IPS-NIHi7 (cell line): ENCODE data around the gene OTUD3.
"Not testable (repeated sequence)": the region's sequence is repeated elsewhere in the genome, so short reads cannot be mapped to it uniquely, and the experiment has no call there.

Experiments
- DNase-seq: peaks from one replicate; pipeline ENCODE4 v3.0.0; 2012; ENCODE audit warnings: mixed read lengths; ENCODE audit errors: extremely low spot score

OTUD3 gene, protein sequence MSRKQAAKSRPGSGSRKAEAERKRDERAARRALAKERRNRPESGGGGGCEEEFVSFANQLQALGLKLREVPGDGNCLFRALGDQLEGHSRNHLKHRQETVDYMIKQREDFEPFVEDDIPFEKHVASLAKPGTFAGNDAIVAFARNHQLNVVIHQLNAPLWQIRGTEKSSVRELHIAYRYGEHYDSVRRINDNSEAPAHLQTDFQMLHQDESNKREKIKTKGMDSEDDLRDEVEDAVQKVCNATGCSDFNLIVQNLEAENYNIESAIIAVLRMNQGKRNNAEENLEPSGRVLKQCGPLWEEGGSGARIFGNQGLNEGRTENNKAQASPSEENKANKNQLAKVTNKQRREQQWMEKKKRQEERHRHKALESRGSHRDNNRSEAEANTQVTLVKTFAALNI

DNA sequence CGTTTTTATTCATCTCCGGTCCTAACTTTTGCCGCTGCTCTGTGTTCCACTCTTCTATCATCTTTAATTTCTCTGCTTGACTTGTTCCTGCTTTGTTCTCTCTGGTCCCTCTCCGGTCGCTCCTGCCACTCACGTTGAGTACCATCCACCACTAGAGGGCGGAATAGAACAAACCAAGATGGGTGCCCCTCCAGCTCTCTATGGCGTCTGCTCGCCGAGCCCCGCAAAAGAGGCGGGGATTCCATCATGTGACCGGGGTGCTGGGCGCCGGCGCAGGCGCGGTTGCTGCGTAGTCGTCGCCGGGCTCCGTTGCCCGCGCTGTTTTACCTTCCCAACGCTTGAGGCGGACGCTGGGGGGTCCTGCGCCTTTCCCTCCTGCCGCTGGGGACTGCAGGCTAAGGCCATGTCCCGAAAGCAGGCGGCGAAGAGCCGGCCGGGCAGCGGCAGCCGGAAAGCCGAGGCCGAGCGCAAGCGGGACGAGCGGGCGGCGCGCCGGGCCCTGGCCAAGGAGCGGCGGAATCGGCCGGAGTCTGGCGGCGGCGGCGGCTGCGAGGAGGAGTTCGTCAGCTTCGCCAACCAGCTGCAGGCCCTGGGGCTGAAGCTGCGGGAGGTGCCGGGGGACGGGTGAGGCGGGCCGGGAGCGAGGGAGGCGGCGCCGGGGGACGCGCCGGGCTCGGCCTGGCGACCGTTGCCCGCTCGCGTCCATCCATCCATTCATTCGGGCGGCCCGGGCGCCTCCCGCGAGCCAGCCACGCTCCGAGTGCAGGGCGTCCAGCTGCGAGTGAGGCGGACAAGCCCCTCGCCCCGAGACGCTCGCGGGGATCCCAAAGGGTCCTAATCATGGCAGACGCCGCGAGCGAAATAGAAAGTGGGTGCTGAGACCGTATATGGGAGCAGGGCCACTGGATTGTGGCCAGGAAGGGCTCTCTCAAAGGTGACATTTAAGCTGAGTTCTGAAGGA, at the start of gene OTUD3:
TSS of gene OTUD3 (plus strand) at position 285 of the 961 bp plus-strand sequence. CDS start at position 404, 119 bp downstream.
- DNase-seq = peak; percentile 99

DNA sequence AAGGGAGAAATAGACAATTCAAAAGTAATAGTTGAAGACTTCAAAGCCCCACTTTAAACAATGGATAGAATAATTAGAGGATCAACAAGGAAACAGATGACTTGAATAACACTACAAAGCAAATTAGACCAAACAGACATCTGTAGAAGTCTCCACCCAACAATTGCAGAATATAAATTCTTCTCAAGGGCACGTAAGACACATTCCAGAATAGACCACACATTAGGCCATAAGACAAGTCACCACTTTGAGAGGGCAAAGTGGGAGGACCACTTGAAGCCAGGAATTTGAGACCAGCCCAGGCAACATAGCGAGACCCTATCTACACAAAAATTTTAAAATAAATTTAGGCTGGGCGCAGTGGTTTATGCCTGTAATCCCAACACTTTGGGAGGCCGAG, 46.6 kb upstream of the OTUD3 start:
- DNase-seq = no peak

DNA sequence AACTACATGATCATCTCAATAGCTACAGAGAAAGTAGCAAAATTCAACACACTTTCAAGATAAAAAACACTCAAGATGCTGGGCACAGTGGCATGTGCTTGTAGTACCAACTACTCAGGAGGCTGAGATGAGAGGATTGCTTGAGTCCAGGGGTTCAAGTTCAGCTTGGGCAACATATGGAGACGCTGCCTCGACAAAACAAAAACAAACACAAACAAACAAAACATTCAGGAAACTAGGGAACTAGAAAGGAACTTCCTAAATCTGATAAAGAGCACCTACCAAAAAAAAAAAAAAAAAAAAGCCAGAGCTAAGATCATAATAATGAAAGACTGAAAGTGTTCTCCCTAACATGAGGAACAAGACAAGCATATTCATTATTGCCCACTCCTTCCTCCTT, 44.3 kb upstream of the OTUD3 start:
- no peak for DNase-seq

DNA sequence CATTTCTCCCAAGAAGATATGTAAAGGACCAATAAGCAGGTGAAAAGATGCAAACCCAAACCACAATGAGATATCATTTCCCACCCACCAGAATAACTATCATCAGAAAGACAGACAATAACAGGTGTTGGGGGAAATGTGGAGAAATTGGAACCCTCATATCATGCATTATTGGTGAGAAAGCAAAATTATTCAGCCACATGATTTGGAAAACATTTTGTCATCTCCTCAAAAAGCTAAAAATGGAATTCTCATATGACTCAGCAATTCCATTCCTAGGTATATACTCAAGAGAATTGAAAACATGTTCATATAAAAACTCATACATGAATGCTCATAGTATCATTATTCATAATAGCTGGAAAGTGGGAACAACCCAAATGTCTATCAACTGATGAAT, 42.0 kb upstream of the OTUD3 start:
- DNase-seq = no peak

DNA sequence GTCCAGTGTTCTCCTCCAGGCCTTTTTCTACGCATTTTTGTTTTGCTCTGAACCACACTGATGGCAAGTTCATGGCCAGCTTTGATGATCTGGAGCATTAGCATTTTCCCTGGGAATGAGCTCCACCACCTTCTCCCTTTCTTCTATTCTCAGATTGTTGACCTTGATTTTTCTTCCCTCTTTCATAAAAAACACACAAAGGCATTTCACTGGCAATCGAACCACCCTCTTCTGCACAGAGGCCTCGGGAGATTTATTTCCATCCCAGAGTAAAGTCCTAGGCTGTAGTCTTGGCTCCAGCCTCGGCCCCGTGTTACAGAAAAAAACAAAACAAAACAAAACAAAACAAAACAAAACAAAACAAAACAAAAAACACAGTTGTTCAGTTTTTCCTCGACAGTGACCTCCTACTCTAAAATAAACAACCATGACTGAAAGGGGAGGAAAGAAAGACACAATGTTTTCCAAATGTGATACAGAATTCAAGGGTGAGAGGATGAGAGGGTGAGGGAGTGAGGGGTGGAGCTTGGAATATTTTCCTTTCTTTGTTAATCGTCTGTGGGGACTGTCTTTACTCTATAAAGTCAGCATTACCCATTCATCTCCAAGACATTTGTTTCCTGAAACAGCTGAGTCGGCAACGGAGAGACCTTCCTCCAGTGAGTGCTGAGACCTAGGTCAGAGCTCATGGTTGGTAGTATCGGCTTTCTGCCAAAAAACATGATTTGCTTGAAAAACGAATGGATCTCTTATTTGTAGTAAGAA, 37.3 kb upstream of the OTUD3 start:
- no peak for DNase-seq

DNA sequence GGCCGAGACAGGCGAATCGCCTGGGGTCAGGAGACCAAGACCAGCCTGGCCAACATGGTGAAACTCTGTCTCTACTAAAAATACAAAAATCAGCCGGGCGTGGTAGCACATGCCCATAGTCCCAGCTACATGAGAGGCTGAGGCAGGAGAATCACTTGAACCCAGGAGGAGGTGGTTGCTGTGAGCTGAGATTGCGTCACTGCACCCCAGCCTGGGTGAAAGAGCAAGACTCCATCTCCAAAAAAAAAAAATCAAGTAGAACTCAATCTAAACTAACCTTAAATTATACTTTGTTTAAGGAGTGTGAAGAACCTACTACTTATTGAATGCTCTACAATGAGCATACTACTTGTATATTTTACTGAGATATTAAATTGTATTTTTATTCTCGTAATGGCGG, 36.6 kb upstream of the OTUD3 start:
- no peak for DNase-seq

DNA sequence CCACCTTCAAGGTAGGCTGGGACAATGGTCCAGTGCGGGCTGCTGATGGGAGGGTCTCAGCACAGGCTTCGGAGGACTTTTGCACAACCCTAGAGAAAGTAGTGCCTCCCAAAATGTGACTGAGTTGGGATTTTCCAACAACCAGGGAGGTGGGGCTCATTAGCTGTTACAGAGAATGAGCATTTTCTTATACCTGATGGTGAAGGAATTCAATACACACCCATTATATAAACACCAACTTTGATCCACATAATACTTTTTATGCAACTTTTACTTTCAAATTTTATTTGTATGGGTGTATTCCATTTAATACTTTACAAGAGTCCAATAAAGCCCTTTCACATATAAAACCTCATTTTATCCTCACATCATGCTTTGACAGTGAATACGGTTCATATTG, 35.9 kb upstream of the OTUD3 start:
- no peak for DNase-seq

DNA sequence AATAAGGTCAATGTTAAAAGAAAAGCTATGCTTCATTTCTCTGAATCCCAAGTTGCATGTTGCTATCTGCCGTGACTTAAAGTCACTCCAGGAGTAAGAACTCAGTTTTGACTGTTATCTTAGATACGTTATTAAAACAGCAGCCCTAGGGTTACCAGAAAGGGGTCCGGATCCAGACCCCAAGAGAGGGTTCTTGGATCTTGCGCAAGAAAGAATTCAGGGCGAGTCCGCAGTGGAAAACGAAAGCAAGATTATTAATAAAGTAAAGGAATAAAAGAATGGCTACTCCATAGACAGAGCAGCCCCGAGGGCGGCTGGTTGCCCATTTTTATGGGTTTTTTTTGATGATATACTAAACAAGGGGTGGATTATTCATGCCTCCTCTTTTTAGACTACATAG, 34.9 kb upstream of the OTUD3 start:
- DNase-seq = not testable (repeated sequence)

DNA sequence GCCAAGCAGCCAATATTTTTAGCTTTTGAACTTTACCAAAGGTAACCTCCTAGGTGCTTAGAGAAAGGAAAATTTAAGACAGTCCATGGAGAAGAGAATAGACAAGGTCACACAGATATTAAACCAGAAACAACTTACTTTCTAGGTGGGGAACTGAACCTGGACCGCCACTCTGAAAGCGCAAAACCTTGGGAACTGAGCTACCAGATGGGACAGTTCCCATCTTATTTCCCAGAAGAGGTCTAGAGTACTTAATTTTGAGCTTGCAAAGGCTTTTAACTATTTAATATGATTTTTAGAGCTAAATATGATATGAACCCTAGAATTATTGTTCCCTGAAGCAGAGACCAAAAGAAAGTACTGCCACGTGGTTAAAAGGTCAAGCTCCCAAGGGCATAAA, 32.9 kb upstream of the OTUD3 start:
- DNase-seq = not testable (repeated sequence)

DNA sequence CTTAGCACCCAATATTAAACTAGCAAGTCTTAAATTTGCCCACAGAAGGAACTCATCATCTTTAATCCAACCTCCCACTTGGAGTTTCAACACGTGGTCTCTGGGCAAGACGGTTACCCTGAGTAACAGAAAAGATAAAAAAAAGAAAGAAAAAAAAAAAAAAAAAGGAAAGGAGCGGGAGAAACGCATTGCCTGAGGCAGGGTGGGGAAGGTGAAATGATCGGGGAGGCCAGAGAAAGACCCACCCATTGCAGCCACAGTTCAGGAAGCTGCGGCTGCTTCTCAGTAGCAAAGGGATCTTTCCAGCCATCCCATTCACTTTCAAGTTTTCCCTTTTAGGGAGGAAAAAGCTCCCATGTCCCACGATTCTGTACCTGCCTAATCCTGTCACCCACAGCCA, 32.0 kb upstream of the OTUD3 start:
- DNase-seq = no peak

DNA sequence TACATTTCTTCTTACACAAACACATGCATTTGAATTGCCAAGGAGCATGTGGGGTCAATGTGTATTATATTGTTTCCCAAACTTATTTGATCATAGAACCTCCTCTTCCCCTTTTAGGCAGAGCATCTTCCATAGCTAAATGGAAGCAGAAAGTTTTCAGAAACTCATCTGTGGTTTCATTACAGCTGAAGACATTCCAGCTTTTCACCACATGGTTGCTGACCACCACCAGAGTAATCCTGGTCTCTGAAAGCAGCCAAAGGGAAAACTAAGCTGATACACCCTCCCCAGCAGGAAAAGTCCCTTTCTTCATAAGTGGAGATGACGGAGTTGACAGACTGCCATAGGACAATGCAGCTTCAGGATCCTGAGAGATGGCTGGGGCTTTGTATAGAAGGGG, 30.2 kb upstream of the OTUD3 start:
- DNase-seq = no peak

DNA sequence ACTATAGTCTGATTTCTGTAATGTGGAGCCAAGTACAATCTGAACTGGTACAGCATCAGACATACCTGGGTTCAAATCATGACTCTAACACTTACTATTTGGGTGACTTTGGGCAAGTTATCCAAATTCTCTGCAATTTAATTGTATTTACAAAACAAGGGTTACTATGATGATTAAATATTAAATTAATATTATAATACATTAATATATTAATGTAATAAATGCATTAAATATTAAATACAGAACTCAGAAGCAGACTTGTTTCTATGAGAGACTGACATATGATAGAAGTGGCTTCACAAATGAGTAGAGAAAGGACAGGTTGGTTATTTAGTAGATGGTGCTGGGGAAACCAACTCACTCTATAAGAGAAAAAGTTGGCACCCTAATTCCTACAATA, 27.3 kb upstream of the OTUD3 start:
- no peak for DNase-seq

DNA sequence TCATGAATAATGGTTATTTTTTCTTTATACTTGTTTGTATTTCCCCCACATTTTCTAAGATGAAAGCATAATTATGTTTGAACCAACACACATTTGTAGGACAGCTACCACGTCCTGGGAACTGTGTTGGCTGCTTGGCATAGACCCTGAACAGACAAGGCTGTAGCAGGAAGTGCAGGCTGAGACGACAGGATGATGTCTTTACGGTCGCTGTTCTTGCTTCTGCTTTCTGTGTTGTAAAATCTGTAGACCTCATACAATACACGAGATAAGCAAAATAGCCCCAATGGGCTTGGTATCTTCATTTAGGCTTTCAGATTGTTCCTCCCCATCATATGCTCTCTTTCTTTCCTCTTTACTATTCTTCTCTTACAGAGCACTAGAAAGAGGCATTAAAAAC, 23.3 kb upstream of the OTUD3 start:
- no peak for DNase-seq

DNA sequence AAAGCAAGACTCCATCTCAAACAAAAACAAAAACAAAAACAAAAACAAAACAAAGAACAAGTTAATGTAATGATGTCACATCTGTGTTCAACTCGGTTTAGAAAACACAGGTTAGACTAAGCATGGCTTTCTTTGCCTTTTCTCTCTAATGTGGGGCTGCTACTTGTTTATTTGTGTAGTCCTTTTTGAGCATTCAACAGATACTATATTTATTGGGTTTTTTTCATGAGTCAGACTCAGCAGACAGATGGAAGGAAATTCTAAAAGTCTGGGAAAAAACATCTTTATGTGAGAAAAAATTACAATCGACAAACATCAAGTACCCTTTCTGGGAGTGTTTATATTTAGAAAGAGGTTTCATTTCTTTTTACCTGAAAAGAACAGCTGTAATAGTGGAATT, 22.3 kb upstream of the OTUD3 start:
- DNase-seq = no peak

DNA sequence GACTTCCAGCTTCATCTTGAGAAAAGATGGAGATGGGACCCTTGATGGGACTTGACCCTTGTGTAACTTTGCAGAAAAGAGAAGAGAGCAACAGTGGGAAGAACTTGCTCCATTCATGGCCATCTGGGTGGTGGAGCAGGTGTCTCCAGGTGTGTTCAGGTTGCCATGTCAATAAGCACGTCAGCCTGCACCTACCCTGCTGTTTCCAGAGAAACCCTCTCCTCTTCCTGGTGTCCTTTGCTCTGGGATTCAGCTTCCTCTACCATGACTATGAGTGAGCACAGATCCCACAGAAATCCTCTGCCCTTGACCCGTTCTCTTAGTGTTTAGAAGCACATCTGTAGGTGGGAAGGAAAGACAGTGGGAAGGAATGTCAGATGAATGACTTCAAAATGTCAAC, 21.8 kb upstream of the OTUD3 start:
- no peak for DNase-seq

DNA sequence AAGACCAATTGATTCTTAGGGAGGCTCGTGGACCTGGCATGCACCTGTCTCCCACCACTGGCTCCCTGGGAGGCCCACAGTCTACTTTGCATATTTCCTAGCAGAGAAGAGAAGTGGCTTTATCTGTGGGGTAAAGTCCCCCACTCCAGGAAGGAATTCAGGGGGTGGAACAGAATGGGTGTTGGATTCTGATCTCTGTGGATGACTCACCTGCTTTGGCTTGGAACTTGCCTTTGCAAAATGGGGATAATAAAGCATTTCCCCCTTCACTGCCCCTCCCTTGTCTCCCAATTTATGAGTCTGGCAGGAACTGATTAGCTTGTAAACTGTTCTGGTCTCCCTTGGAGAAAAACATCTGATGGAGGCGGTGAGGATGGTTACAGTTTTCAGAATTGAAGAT, 21.2 kb upstream of the OTUD3 start:
- DNase-seq = no peak

DNA sequence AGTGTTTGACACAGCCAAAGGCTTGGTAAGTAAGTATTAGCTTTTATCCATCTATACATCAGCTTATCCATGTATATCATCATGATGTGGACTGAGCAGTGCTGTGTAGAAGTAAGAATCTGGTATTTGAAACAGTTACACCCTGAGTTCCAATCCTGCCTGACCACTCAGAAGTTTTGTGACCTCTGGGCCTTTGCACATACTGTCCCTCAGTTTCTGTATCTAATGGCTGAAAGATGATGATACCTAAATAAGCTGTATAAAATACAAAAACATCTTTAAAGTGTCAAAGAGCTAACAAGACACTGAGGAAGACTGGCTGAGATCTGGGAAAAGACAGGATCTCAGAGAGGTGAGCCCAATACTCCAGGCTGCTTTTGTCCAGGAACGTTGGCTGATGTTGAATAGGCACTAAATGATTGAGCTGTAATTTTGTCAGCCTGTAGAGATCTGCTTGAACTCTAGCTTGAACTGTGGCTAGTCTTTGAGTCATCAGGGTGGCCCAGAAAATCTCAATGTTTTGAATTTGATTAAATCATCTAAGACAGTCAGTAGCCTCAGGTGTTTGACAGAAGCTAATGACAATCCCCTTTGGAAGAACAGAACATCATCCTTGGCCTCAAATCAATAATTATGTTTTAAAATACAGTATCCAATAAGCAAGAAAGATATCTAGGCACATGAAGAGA, 20.2 kb upstream of the OTUD3 start:
- no peak for DNase-seq

DNA sequence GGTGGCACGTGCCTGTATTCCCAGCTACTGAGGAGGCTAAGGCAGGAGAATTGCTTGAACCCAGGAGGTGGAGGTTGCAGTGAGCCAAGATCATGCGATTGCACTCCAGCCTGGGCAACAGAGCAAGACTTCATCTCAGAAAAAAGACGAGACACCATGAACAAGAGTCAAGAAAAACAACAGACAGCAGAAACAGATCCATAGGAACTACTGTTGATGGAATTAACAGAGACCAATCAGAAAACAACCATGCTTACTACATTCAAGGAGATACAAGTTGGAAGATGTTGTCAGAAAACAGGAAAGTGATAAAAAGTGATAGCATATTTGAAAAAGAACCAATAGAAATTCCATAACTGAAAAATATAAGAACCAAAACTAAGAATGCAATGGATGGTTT, 19.3 kb upstream of the OTUD3 start:
- DNase-seq = no peak

DNA sequence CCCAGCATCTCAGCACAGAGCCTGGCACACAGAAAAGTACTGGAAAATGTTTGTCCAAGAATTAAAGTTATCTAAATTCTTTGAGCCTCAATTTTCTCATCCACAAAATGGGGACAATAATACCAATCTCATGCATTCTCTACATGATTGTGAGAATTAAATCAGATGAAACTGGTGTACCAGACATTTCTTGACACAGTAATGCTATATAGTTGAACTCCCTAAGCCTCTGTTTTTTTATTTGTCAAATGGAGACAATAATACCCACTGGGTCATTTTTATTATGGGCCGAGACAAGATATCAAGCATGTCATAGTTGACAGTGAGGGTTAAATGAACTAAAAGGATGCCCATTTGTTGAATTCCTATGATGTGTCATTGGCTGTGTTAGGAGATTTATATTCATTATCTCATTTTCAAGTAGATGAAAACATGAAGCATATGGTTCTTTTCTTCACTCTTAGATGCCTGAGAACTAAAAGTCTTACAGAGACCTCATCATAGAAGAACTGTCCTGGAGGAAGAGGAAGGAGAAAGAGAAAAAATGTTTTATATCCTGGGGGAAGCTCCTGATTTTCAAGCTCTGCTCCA, 17.5 kb upstream of the OTUD3 start:
- no peak for DNase-seq

DNA sequence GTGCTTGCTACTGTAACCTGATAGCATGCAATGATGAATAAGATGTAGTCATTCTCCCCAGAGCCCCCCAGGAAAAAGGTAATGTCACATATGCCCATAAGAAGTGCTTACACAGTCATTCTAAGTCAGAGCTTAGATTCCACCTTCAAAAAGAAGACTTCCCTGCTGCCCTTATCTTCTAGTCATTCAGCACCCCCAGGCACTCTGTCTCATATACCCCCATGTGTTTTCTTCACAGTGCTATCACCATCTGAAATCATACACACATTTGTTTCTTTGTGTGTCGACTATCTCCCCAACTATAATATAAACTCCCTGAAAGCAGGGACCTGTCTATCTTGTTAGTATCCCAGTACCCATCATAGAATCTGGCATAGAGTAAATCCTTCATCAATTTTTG, 16.2 kb upstream of the OTUD3 start:
- no peak for DNase-seq

DNA sequence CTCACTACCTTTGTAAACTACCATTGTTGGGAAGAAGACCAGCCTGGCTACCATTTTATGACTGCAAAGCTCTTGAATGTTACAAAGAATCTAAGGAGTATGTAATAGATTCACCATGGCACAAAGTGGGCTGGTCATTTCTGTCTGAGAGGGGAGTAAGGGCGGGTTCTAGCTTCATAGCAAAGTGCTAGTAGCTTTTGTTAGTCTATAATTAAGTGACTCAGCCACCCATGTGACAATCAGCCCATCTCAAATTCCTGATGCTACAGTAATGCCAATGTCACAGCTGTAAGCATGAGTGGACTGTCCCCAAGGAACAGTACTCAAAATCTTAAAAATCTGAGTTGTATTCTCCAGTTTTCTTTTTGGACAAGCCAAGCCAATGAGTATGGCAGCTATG, 15.4 kb upstream of the OTUD3 start:
- no peak for DNase-seq
